ENCODE measurements around the gene CUX1.
"Not testable (repeated sequence)": the region's sequence is repeated elsewhere in the genome, so short reads cannot be mapped to it uniquely, and the experiment has no call there.

The CUX1 gene

DNA sequence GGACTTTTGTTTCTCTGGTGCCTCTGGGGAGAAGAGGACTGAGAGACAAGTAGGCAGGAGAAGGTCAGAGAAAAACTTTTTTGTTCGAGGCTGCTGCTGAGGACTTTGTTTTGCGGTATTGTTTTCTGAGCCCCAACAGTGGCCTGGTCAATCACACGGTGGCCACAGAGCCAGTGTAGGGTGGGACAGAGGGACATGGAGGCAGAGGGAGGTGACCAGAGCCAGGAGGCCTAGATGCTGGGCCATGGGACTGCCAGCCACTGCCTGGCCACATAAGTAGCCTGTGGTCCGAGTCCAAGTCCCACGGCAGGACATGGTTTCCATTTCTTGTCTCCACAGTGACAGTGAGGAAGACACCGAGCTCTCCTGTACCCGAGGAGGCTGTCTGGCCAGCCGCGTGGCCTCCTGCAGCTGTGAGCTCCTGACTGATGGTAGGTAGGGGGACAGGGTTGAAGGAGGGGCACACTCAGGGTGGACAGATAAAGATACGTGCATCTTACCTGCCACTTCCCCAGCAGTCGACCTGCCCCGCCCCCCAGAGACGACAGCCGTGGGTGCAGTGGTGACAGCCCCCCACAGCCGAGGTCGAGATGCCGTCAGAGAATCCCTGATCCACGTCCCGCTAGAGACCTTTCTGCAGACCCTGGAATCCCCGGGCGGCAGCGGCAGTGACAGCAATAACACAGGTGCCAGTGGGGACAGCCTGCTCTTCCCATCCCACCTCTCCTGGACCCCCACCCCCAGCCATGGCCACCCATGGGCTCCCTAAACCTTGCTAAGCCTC is 496.8 kb downstream of the CUX1 start:
- no peak for DNase-seq (ENCODE audit: low spot score)

DNA sequence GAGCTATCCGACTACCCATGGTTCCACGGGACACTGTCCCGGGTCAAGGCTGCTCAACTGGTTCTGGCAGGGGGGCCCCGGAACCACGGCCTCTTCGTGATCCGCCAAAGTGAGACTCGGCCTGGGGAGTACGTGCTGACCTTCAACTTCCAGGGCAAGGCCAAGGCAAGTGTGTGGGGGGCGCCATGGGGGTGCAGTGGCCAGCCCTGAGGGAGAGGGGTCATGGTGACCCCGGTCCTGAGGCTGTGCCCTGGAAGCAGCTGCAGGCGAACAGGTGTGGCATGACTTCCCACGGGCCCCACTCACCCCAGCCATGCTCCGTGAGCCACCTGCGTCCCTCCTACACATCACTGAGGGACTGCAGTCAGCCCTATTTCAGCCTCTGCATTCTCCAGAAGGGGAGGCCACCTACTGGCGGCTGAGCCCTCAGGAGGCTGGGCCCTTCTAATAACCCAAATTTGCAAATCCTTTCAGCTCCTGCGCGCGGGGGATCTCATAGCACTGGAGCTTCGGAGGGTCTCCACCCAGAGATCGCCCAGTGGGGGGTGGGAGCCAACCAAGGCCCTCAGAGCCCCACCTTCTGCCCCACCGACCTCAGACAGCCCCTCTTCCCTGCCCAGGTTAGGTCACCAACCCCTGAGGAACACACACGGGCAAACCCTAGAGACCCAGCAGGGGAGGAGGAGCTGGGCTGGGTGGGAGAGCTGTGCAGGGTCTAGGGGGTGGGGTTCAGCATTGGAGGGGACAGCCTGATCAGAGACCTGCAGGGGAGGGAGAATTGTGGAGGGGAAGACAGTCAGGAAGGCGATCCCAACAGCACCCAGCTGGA is 500.0 kb downstream of the CUX1 start:
- DNase-seq (ENCODE audit: low spot score) = peak; percentile 75

DNA sequence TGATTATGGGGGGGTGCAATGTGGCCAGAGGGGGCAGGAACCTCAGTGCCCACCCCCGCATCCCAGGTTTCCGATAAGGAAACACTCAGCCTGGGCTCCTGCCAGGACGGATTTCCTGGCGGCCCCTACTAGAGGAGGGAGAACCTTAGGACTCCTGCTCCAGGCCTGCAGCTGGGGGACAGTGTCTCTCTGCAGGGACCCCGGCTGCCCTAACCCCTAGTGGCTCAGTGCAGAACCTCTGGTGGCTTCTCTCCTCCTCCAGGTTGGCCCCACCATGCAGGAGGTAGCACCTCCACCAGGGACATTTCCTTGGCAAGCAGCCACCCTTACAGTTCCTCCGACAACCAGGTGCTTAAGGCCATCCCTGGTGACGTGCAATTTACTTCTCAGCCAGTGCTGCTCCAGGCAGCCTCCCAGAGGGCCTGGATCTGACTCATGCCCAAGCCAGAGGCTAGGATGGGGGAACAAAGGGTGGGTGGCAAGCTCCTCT is 501.1 kb downstream of the CUX1 start:
- DNase-seq (ENCODE audit: low spot score) = peak; percentile 59

- DNase-seq (ENCODE audit: low spot score) = no peak
Observed at GRCh38 chr7:102319671-102320070, 502.2 kb downstream of the CUX1 start.

DNA sequence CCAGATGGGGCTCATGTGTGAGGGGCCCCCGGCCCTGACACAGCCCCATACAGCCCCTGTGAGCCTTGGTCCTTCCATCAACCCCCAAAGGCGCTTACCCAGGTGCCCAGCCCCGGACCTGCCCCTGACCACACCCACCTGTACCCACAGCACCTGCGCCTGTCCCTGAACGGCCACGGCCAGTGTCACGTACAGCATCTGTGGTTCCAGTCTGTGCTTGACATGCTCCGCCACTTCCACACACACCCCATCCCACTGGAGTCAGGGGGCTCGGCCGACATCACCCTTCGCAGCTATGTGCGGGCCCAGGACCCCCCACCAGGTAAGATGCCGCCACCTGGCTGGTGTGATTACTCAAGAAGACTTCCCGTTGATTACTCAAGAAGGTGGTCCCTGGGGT is 502.8 kb downstream of the CUX1 start:
- no peak for DNase-seq (ENCODE audit: low spot score)

DNA sequence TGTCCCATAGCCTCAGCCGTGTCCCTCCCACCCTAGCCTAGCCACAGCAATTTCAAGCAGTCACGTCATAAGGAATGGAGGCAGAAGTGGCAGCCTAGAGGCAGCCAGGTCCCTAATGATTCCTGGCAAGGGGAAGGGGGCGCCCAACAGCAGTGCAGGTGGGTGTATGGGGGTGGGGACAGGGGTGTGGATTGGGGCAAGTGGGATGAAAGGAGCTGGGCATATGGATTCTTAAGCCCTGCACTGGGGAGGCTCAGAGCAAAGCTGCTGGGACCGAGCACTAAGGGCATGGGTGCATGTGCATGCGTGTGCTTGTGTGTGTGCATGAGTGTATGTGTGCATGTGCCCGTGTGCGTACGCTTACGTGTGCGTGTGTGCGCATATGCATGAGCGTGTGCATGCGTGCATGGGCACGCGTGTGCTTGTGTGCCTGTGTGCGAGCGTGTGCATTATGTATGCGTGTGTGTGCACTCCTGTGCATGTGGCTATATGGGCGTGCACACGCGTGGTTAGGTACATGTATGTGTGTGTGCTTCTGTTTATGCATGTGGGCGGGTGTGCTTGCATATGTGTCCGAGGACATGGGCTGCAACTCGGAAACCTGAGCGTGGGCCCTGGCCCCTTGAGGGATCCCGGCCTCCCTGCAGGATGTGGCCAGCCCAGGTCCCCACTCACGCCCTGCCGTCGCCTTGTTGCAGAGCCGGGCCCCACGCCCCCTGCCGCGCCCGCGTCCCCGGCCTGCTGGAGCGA is 503.4 kb downstream of the CUX1 start:
- DNase-seq (ENCODE audit: low spot score) = no peak

- DNase-seq (ENCODE audit: low spot score) = no peak
Observed at GRCh38 chr7:102321351-102322201, 504.1 kb downstream of the CUX1 start.

DNA sequence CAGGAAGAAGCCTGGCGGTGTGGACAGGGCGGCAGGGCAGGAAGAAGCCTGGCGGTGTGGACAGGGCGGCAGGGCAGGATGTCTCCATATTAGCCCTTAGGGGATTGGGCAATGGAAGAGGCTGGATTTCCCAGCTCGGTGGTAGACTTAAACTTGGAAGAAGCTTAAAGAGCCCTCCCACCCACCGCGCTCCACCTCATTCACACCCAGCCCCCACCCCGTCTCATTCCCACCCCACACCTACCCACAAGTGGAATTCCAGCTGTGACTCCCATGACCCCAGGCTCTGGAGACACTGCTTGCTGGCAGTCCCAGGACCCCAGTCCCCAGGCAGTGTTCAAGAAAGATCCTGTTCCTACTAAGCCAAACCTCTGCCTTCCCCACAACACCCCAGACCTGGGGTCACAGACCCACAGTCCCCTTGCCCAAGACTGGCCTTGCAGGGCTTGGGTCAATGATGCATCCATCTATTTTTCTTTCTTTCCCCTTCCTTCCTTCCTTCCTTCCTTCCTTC is 504.8 kb downstream of the CUX1 start:
- no peak for DNase-seq (ENCODE audit: low spot score)

DNA sequence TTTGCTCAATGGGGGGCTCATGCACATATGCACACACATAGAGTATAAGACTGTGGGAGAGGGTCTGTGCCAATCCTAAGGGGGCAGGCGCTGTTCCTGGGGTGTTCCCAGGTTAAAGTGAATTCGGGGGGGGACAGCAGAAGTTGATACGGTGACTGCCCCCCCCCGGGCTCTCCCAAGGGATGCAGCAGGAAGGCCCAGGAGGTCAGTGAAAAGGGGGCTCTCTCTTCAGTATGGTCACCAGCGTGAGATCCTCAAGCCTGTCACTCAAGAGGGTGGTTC is 506.4 kb downstream of the CUX1 start:
- no peak for DNase-seq (ENCODE audit: low spot score)

- DNase-seq (ENCODE audit: low spot score) = not testable (repeated sequence)
Observed at GRCh38 chr7:102325106-102325505, 507.7 kb downstream of the CUX1 start.

DNA sequence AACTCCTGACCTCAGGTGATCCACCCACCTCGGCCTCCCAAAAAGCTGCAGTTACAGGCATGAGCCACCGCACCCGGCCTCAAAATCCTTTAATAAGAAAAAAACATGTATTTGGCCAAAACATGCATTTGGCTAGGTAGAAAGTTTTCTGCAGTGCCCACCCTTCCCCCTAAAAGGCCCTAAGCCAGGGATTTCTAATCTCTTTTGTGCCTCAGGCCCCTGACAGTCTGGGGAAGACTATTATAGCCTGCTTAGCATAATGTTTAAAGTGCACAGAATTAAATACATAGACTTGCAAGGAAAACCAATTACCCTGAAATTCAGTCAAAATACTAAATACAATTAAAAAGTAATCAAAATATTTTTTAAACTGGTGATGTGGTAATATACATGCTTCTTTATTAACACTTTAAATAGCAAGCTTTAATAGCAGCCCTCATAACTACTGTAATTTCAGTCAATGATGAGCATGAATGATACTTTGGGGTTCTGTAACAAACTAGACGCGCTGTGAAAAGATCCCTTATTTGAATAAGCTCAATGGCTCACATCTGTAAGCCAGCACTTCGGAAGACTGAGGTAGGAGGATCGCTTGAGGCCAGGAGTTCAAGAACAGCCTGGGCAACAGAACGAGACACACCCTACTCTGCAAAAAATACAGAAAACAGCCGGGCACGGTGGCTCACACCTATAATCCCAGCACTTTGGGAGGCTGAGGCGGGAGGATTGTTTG is 508.9 kb downstream of the CUX1 start:
- DNase-seq (ENCODE audit: low spot score) = no peak

DNA sequence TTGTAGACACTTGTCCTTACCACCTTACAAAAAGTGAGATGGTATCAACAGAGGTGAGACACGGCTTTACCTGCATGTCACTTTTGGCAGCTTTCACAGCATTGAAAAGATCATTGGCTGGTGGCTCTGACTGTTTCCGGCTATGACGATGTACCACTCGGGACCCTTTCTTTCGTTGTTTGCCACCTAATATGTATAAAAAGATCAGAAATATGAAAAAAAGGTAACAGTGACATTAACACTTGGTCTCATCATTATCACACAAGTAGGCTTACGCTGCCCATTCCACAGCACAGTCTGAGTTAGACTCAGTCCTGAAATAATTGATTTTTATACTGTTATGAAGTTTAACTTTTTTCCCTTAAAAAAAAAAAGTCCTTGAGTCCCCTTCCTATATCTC is 509.8 kb downstream of the CUX1 start:
- DNase-seq (ENCODE audit: low spot score) = not testable (repeated sequence)

DNA sequence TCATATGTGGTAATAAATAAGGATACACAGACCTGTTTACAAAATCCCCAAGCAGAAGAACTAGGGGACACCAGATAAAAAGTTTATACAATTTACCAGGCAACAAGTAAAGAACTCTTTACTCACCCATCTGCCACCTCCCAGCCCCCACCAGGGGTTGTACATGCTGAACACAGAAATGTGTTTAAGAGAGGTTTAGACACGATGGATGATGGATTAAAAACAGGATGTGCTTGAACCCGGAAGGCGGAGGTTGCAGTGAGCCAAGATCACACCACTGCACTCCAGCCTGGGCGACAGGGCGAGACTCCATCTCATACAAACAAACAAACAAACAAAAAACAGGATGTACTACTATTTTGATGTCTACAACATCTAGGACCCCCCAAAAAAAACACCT is 511.4 kb downstream of the CUX1 start:
- not testable (repeated sequence) for DNase-seq (ENCODE audit: low spot score)

- not testable (repeated sequence) for DNase-seq (ENCODE audit: low spot score)
Observed at GRCh38 chr7:102329366-102329765, 511.9 kb downstream of the CUX1 start.

DNA sequence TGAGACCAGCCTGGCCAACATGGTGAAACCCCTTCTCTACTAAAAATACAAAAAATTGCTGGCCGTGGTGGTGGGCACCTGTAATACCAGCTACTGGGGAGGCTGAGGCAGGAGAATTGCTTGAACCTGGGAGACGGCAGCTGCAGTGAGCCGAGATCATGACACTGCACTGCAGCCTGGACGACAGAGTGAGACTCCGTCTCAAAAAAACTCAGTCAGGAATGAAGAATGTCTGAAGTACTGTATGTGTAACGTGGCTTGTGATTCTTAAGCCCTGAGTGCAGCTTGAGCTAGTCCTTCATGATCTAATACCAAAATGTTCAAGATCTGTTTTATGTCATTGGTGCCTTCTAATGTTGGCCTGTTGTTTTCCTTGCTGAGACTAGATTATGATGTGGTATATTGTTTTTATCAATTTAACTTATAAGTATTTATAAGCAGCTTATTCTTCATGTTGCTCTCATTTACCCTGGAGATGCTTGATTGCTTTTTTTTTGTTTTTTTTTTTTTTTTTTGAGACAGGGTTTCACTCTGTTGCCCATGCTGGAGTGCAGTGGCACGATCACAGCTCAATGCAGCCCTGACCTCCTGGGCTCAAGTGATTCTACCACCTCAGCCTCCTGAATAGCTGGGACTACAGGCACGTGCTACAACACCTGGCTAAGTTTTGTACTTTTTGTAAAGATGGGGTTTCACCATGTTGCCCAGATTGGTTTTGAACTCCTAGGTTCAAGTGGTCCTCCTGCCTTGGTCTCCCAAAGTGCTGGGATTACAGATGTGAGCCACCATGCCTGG is 513.4 kb downstream of the CUX1 start:
- DNase-seq (ENCODE audit: low spot score) = not testable (repeated sequence)

All from NAMALWA (cell line).